ENCODE data around the gene CHMP4A. TPM values are rescaled to one million over a fixed set of nuclear protein-coding genes. Genes with fewer than 3 reads are reported as not detected.
A peak's percentile ranks its signal among the peaks of the same experiment; 100 is the strongest.

The CHMP4A gene
- total and polyA plus RNA-seq, 2 donors (not counting 1 experiment from before 2014, with no cell fraction given) = 91.2 to 103 TPM

DNA sequence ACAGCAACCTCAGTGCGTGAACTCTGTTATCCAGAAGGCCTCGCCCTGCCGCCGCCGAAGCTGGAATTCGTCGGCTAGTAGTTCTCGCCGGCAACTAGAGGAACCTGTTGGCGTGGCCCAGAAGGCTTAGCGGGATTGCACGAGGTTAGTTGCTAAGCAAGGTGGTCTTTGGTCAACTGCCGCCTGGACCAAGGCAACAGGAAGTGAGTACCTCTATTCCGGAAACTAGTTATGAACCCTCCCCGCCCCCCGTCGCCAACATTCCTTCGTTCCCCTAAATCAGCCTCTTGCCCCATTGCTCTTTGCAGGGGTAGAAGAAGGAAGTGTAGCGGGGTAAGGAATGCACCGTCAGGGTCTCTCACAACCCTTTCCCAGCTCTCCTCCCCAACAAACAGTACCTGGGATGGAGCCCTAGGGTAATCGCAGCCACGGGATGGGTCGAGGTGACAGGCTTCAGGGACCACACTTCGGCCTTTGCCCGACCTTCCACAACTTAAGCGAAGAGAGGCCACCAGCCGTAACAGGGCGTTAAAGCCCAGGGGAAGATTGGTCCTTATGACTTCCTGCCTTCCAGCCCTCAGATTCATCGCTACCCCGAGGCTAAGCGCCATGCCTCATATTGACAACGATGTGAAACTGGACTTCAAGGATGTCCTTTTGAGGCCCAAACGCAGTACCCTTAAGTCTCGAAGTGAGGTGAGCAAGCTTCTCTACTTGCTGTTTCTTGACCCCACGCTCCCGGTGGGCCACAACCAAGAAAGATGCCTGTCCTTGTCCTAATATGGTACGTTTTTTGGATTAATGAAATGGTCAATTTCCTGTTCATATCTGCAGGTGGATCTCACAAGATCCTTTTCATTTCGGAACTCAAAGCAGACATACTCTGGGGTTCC, 19.6 kb upstream of the CHMP4A start, which contains the start of gene GMPR2:
TSS of gene GMPR2 (plus strand) at position 285 of the 893 bp plus-strand sequence. CDS start at position 610, 325 bp downstream.
- H3K4me1 Mint-ChIP-seq = peaks cover 57% of the 10 kb centered on the region
- intact Hi-C loops (cut with micrococcal nuclease) = loop anchor here (1.0 to 5.0 kb wide), 10 partner anchors 9 to 209 kb away; partner anchors contain the start of genes CHMP4A, DCAF11, DHRS1 and IPO4
- Histone ChIP-seq H3K9me3 (ENCODE audit: control extremely low read depth in 1 of 3, control insufficient read depth in 2 of 3, insufficient read depth in 1 of 3, low read length in 2 of 3) (no peaks in the 10 kb centered on the region), H3K36me3 (replicated peaks in 1 of 2; ENCODE audit: control extremely low read depth in 1 of 2, control insufficient read depth in 1 of 2, extremely low read depth in 1 of 2, insufficient read depth in 2 of 2, low read length in 1 of 2) (peaks cover 0 to 32% of the 10 kb centered on the region in 2 experiments), H2AFZ (ENCODE audit: insufficient read depth, low read depth, low read length, poor library complexity, severe bottlenecking) (peak within 1 kb of the TSS; percentile 90), H3K9ac (ENCODE audit: low read length) (peak within 1 kb of the TSS; percentile 91), H3K4me1 (ENCODE audit: control insufficient read depth in 2 of 2, insufficient read depth in 2 of 2, low read length in 2 of 2) (peaks cover 18 to 24% of the 10 kb centered on the region in 2 donors), H4K20me1 (ENCODE audit: control insufficient read depth, insufficient read depth, low read length, poor library complexity, severe bottlenecking) (peaks cover 18% of the 10 kb centered on the region), H3K79me2 (ENCODE audit: control insufficient read depth, insufficient read depth, low read length) (peaks cover 65% of the 10 kb centered on the region), H3K4me2 (replicated peaks; ENCODE audit: low read depth, low read length, poor library complexity, severe bottlenecking) (peak within 1 kb of the TSS; percentile 83), H3K27ac (ENCODE audit: low read length in 2 of 2) (peak within 1 kb of the TSS; percentile 36 to 67), H3K4me3 (ENCODE audit: control extremely low read depth in 1 of 5, extremely low read depth in 1 of 5, insufficient read depth in 1 of 5, low read depth in 2 of 5, low read length in 4 of 5) (peak within 1 kb of the TSS; percentile 75 to 100 (median 97)), H3K27me3 (replicated peaks in 1 of 4; ENCODE audit: control extremely low read depth in 1 of 4, control insufficient read depth in 3 of 4, insufficient read depth in 4 of 4, low read length in 3 of 4) (no peaks in the 10 kb centered on the region)
- no peaks in the 10 kb centered on the region for H3K9me3 Mint-ChIP-seq (ENCODE audit: insufficient read depth)
- WGBS (ENCODE audit: insufficient coverage) = 5% methylated on average over 24 of the region's 38 CpGs
- H3K27ac Mint-ChIP-seq = peak within 1 kb of the TSS; percentile 95
- no peak for TF ChIP-seq EZH2 (IDR thresholded peaks at IDR 0.05; ENCODE audit: borderline replicate concordance, insufficient read depth, low read depth, low read length, poor library complexity, severe bottlenecking)
- TF ChIP-seq, protein P1, sequence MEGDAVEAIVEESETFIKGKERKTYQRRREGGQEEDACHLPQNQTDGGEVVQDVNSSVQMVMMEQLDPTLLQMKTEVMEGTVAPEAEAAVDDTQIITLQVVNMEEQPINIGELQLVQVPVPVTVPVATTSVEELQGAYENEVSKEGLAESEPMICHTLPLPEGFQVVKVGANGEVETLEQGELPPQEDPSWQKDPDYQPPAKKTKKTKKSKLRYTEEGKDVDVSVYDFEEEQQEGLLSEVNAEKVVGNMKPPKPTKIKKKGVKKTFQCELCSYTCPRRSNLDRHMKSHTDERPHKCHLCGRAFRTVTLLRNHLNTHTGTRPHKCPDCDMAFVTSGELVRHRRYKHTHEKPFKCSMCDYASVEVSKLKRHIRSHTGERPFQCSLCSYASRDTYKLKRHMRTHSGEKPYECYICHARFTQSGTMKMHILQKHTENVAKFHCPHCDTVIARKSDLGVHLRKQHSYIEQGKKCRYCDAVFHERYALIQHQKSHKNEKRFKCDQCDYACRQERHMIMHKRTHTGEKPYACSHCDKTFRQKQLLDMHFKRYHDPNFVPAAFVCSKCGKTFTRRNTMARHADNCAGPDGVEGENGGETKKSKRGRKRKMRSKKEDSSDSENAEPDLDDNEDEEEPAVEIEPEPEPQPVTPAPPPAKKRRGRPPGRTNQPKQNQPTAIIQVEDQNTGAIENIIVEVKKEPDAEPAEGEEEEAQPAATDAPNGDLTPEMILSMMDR (IDR thresholded peaks at IDR 0.05) = no peak
- DNase-seq (no peak), ATAC-seq (ENCODE audit: low read depth) (peak; percentile 61)
- peak within 1 kb of the TSS; percentile 96 for H3K4me3 Mint-ChIP-seq
- ChIA-PET CTCF (interaction anchor here (0.7 to 2.3 kb wide), 3 partner anchors 10 to 924 kb away, joined by 3 to 19 read pairs (median 5); partner anchors contain the start of genes MDP1 and TINF2), POLR2A (interaction anchor here (0.9 to 3.5 kb wide), 4 partner anchors 10 to 52 kb away, joined by 3 to 13 read pairs (median 10); partner anchors contain the start of genes CHMP4A, MDP1 and TINF2)
- no peaks in the 10 kb centered on the region for H3K27me3 Mint-ChIP-seq

All from B cell (primary cell).